Bronchial smooth muscle cell (primary cell): ENCODE data around the gene ZBED1. TPM values are rescaled to one million over a fixed set of nuclear protein-coding genes. Genes with fewer than 3 reads are reported as not detected.

Source experiments
- total RNA-seq: library from RNA; depleted of rRNA; stranded (reverse); fragments of >200 nt; gene quantifications from 2 replicates; pipeline ENCODE4 v1.2.1, GENCODE V29; 2014

ZBED1 gene
- 23.5 and 27.7 TPM in 2 replicates for total RNA-seq

DNA sequence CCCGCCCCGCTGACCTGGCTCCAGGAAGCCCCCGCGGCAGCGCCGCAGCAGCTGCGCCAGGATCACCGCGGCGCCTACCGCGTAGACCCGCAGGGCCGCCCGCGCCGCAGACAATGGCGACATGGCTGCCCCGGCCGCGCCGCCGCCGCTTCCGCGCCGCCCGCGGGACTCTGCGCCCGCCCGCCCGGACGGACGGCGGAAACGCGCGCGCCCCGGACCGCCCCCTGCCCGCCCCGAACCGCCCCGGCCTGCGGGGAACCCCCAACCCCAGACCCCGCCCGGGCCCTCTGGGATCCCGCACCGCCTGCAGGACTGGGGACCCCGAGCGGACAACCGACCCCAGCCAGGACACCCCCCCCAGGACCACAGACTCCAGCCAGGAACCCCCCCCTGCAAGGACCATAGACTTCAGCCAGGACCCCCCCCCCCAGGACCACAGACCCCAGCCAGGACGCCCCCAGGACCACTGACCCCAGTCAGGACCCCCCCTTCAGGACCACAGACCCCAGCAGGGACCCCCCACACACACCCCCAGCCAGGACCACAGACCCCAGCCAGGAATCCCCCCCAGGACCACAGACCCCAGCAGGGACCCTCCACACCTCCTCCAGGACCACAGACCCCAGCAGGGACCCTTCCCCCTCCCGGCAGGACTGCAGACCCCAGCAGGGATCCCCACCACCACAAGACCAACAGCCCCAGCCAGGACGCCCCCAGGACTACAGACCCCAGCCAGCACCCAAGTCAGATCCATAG is at the start of gene ZBED1, which contains the start of gene DHRSX:
TSS of gene ZBED1 (minus strand) at position 174 of the 756 bp plus-strand sequence. CDS start 10,257 bp downstream, outside the sequence.
TSS of gene DHRSX (minus strand) at position 174 of the 756 bp plus-strand sequence. CDS start at position 123, 51 bp downstream.

Other genes starting within 250 kb of the ZBED1 start
- gene DHRSX, start within 50 bp of the ZBED1 start, total RNA-seq = 25.4 and 44.6 TPM in 2 replicates
- gene CD99, start 190.3 kb upstream of the ZBED1 start, total RNA-seq = 158 and 164 TPM in 2 replicates